C4-2B (cell line): ENCODE data around the gene GPR162.

Experiments
- ZFX ChIP-seq: fragments of 450-650 bp; IDR thresholded peaks from 2 replicates; pipeline ENCODE4 v1.6.1; 2017
- TF ChIP-seq, protein P1 (sequence below): fragments of 450-650 bp; conservative IDR thresholded peaks from 2 replicates; pipeline ENCODE4 v1.5.1; 2017; ENCODE audit warnings: mild to moderate bottlenecking

DNA sequence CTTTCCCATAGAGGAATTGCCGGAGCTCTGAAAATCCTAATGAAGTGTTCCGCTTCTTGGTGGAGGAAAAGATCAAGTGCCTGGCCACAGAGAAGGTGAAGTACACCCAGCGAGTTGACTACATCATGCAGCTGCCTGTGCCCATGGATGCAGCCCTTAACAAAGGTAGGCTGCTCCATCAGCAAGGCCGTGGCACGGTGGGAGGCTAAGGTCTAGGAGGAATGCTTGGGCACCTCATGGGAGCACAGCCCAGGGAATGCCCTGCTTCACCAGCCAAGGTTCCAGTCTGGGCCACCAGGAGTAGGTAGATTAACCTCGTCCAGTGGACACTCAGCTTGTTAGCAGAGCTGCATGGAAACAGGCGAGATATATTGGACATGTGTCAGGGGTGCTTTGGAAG is 39.3 kb downstream of the GPR162 start:
- TF ChIP-seq, protein P1, sequence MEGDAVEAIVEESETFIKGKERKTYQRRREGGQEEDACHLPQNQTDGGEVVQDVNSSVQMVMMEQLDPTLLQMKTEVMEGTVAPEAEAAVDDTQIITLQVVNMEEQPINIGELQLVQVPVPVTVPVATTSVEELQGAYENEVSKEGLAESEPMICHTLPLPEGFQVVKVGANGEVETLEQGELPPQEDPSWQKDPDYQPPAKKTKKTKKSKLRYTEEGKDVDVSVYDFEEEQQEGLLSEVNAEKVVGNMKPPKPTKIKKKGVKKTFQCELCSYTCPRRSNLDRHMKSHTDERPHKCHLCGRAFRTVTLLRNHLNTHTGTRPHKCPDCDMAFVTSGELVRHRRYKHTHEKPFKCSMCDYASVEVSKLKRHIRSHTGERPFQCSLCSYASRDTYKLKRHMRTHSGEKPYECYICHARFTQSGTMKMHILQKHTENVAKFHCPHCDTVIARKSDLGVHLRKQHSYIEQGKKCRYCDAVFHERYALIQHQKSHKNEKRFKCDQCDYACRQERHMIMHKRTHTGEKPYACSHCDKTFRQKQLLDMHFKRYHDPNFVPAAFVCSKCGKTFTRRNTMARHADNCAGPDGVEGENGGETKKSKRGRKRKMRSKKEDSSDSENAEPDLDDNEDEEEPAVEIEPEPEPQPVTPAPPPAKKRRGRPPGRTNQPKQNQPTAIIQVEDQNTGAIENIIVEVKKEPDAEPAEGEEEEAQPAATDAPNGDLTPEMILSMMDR, result no peak
- no peak for TF ChIP-seq ZFX
